ENCODE data around the gene FBN1.

The FBN1 gene

DNA sequence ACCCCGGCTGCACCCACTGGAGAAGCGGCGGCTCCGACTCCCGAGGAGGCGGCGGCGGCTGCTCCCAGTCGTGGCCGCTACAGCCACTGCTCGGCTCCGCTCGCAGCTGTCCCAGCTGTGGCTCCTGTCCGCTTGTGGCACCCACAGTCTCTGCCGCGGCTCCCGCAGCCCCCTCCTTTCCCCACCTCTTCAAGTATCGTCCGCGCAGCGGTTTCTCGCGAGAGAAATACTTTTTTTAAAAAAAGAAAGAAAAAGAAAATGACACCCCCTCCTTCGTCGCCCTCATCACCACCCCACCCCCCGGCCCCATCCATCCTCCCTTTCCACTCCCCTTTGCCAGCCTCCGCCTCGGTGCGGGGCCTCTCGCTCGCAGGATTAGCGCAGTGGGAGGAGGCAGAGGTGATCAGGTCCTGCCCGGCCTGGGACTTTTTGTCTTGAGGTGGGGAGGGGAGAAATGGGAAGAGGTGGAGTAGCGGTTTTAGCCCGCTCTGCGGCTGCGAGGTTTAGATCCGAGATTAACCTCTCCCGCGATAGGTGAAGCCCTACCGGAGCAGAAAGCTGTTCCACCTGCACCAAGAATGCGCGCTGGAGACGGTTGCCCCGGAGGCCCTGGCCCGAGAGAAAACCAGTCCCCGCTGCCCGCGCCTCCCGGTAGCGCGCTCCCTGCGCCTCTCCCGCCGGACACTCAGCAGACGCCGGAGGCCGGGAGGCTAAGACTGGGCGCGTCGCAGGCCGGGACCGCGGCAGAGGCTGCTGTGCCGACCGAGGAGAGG is at the start of gene FBN1:
Gene FBN1 (minus strand): TSS at position 152 of the 773 bp plus-strand sequence. CDS start 940 bp downstream, outside the sequence.
- DNase-seq = peak; percentile 87

DNA sequence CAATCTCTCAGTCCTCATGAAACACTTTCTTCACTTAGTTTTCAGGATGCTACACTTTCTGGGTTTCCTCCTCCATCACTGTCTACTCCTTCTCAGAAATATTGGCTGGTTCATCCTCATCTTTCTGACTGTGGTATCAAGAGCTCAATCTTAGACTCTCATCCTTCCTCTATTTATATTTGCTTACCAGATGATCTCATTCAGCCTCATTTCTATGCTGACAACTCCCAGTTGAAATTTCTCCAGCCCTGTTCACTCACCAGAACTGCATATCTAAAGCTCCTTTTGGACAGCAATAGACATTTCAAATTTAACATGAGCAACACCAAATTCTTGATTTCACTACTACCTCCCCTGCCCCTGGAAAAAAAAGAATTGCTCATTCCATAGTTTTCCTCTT is 48.0 kb upstream of the FBN1 start:
- peak; percentile 60 for DNase-seq

DNA sequence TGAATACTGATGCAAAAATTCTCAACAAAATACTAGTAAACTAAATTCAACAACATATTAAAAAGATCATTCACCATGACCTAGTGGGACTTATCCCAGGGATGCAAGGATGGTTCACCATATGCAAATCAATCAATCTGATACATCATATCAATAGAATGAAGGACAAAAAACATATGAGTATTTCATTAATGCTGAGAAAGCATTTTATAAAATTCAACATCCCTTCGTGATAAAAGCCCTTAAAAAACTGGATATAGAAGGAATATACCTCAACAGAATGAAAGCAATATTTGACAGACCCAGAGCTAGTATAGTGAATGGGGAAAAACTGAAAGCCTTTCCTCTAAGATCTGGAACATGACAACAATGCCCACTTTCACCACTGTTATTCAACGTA is 43.0 kb upstream of the FBN1 start:
- no peak for DNase-seq

DNA sequence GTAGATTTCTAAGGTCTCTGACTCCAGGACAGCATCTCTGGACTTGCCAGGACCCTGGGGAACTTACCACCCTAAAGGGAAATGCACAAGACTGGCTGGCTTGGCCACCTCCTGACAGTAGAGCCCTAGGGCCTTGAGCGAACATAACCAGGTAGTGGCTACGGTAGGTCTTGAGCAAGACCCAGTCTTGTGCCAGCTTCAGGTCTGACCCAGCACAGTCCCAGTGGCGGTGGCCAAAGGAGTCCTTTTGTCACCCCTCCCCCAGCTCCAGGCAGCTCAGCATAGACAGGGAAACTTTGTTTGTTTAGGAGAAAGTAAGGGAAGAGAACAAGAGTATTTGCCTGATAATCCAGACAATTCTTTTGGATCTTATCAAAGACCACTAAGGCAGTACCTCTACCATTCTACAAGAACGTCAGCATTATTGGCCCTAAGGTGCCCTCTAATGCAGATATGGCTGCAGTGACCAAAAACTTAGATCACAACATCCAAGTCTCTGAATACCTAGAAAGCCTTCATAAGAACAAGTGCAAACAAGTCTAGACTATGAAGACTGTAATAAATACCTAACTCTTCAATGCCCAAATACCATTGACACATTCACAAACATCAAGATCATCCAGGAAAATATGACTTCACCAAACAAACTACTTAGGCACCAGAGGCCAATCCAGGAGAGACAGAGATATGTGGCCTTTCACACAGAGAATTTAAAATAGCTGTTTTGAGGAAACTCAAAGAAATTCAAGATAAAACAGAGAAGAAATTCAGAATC is 38.7 kb upstream of the FBN1 start:
- DNase-seq = no peak

DNA sequence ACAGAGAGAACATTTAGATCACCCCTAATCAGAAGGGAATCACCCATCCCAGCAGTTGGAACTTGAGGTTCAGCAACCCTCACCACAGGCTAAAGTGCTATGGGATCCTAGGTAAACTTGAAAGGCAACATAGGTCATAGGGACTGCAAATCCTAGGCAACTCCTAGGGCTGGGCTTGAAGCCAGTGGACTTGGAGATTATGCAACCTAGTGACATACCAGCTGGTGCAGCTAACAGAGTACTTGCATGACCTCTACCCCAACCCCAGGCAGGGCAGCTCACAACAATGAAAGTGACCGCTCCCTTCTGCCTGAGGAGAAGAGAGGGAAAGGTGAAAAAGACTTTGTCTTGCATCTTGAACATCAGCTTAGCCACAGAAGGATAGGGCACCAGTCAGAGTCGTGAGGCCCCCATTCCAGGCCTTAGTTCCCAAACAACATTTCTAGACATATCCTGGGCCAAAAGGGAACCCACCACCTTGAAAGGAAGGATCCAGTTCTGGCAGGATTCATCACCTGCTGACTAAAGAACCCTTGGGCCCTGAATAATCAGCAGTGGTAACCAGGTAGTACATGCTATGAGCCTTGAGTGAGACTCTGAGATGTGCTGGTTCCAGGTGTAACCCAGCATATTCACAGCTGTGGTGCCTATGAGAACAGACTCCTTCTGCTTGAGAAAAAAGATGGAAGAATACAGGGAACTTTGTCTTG is 37.6 kb upstream of the FBN1 start:
- DNase-seq = peak; percentile 90

DNA sequence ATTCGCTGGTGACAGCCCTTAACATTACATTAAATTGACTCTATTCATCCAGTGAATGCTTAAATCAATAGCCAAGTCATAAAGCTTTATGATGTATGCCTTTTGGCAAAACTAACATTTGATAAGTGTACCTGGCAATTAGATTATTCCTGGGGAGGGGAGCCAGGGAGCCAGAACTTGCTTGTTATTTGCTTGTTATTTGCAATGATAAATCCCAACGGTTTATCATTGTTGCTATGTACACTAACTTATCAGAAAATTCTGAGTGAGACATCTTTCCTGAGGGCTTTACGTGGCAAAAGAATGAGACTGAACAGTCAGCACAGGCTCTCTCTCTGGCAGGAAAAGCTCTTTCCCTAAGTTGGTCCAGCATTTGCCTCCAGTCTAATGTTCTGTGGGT is 35.8 kb upstream of the FBN1 start:
- peak; percentile 48 for DNase-seq

DNA sequence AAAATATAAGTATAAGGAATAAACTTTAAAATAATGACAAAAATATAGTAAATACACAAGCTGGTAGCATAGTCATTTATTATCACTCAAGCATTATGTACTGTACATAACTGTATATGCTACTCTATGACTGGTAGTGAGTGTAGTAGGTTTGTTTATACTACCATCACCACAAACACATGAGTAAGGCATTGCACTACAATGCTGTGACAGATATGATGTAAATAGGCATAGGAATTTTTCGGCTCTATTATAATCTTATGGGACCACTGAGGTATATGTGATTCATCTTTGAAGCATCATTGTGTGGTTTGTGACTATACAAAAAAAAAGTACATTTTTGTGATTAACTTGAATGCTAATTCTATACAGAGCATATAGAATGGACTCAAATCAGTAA is 35.3 kb upstream of the FBN1 start:
- peak; percentile 96 for DNase-seq

DNA sequence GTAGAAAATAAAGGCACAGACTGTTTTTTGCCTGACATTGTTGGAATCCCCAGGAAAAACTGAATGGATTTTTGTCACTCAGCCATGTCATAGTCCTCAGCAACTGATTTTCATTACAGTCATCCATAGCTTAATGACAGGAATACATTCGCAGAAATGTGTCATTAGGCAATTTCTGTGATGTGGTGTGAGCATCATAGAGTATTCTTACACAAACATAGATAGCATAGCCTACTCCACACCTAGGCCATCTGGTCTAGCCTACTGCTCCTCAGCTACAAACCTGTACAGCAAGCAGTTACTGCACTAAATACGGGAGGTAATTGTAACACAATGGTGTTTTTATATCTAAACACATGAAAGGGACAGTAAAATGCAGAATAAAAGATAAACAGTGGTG is 34.4 kb upstream of the FBN1 start:
- DNase-seq = no peak

DNA sequence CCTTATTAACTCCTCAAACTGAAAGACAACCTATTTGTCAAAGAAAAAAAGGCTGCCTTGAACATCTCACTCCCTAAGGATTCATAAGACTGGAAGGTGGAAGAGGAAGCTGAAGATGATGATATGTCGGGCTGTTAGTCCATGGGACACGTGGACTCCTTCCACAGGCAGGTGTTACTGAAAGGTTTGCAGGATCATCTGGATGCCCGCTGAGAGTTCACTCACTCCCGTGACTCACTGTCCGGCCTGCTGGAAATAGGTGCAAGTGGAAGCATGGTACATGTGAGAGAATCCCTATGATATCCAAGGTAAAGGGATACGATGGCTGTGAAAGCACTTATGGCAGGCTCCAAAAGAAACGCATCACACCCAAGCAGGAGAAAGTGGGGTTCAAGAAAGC is 33.3 kb upstream of the FBN1 start:
- no peak for DNase-seq

DNA sequence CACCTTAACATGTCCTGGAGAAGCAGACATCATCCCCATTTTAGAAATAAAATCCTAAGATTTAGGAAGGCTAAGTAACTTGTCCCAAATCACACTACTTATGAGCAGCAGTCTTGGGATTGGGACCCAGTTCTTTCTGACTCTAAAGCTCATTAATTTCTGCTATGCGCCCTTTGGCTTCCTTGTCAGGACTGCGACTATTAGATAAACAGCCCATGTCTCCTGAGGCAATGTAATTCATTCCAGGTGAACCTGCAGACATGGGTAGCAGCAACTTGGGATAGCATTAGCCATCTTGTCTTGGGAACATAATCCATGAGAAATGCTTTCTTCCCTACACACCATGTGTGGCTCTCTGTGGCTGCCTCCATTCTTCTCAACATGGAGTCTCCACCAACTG is 32.3 kb upstream of the FBN1 start:
- DNase-seq = no peak

DNA sequence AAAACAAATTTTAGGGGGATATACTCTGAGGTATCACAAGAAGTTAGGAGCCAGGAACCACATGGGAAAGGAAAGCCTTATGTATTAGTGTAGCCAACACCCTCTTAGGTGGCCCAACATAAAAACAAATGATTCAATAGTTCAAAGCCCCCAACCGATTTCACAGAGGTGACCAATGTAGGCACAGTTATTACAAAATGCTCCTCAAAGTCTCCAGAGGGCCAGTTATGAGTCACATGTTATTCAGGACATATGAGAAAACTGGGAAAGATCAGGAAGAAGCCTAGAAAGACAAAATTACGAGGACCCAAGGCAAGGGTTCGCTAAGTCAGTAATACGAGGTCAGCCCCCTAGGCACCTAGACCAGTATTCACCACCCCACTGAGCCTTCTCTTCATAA is 29.9 kb upstream of the FBN1 start:
- DNase-seq = peak; percentile 71

DNA sequence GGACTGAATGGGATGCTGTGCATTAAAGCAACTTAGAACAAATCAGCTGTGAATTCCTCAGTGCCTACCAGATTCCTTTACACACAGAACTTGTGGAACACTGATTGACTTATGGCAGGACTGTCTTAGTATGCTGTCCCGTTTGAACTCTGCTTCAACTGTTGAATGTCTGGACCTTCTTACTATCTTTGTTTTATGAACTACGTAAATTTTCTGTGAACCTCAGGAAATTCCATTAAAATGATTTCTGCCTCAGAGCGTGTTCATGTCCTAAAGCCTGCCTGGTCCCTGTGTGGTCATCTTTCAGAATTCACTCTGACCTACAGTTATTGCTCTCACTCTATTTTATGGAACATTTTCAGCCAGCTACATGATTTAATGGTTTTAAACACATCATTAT is 29.4 kb upstream of the FBN1 start:
- DNase-seq = peak; percentile 39

DNA sequence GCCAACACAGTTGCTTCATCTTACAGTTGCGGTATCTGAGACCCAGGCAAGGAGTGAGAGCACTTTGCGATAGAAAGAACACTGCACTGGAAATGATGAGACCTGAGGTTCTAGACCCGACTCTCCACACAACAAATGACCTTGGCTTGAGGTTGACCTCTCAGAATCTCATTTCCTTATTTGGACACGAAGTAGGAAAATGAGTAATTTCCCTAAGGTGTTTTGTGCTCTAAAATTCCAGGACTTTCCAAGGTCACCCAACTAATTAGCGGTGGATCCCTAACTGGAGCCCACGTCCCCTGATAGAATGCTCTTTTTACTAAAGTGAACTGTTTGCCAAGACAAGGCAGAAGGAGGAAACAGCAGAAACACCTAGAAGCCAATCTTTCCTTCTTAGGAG is 26.7 kb upstream of the FBN1 start:
- DNase-seq = no peak

DNA sequence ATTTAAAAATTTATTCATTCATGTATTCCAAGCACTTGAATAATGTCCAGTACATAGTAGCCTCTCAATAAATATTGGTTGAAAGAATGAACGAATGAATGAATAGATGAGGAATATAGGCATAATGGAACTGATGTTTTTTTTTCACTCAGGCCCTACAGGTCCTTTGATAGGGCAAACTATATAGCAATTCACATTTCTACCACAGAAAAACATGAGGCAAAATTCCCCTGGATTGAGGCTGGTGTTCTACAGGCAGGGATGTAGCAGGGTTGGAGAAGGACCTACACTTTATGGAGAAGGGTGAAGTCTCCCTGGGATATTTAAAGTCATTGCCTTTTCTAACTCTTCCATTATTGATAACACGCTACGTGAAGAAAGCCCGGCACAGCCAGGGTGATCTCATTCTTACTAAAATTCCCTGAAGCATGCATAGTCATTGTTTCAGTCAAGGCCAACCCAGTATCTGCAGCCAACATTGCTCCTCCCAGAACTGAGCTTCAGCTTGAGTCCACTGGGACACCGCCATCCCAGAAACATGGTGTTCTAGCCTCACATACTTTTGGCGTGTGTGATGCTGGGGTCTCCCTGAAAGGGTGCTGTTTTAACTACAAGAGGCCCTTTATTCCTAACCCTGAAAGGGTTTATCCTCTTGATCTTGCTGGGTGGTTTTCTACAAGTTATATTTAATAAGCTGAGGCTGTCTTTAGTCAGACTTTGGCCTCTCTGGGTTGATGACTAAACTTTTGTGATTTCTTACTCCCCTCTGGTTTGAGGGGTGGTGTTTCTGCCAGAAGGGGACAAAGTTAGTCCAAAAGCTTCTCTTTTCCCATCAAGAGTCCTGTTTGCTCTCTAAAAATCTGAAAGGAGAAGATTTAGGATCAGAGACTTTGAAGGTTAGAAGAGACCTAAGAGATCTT is 25.9 kb upstream of the FBN1 start:
- DNase-seq = peak; percentile 87

DNA sequence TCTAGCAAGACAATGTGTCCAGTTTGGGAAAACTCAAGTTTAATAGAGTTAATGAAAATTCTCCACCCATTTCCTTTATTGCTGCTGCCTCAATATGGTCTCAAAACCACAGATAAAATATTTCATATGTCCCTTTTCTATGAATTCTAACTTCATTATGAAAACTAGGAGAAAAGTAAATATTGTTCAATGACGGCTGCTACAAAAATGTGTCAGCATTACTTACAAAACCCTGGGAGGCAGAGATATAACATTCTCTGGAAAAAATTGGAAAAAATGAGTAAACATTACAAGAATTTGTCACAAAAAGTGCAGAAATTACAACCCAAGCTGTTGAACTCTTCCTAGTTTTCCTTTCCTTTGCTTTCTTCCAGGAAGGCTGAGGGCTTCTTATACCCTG is 22.2 kb upstream of the FBN1 start:
- peak; percentile 68 for DNase-seq

DNA sequence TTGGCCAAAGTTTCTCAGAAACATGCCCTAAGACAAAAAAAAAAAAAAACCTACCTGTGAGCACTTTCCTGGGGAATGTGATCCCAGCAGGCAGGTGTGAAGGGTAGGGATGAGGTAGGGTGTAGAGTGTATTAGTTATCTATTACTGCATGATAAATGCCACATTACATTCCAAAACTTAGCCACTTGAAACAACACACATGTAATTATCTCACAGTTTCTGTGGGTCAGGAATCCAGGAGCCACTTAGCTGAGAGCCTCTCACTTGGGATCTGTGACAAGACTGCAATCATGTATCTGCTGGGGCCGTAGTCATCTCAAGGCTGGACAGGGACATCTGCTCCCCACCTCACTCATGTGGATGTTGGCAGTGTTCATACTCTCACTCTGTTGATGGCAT is 18.9 kb upstream of the FBN1 start:
- no peak for DNase-seq

DNA sequence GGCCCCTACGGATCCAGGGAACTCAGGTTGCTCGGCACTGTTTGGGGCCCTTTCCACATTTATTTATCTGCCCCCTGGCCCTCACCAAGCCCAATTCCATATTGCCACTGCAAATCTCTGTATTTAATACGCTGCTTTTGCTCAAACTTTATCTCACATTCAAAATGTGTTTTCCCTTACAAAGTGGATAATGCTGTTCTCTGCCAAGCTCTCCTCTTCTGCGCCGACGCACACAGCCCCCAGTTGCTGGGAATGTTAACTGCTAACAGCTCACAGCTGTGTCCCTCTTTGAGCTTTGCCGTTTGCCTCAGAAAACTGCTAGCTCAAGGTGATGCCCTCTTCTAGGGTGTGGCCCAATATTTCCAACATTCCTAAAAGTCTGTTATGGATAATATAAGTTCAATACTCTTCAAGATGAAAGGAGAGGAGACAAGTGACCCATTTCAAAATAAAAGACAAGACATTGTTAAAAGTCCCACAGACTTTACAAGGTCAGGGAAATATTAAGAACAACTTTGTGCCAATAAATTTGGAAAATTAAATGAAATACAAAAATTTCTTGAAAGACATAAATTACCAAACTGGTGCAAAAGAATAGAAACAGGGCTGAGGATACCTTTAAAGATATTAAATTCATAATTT is 12.6 kb upstream of the FBN1 start:
- DNase-seq = no peak

DNA sequence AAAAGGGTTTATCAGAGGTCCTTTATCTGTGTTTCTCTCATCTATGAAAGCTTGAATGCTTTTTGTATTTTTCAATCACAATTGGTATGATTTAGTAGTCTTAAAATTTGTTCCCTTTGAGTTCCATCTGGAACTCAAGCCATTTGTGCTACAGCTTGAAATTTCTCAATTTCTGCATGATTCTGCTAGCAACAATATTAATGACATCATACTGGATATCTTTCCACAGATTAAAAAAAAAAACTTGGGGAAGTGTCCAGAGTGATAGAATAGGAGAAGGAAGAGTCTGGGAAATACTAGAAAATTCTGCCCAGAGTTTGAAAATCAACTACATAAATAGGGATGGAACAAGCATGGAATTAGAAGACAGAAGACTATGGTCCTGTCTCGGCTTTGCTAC is 9.3 kb upstream of the FBN1 start:
- no peak for DNase-seq

DNA sequence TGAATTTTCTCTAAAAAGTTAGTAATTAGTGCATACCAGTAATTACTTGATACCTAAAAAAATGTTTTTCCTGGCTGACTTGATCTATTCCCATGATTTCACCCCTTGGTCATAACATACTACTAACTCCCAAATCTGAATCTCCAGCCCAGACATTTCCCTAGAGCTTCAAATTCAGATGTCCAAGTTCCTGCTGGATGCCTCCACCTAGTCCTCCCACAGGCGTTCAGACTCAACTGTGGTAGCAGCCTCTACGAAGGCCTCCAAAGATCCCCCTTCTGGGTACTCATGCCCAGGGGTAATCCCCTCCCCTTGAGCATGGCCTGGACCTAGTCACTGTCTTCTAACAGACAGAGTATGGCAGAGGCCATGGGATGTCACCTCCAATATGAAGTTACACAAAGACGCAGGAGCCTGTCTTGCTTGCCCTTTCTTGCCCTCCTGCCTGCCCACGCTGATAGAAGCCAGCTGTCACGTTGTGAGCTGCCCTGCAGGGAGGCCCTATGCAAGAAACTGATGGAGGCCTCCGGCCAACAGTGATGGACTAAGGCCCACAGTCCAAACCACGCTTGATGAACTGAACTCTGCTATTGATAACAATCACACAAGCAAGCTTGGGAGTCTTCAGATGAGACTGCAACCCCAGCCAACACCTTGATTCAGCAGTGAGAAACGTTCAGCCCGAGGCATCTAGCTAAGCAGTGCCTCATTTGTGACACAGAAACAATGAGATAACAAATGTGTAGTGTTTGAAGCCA is 8.6 kb upstream of the FBN1 start:
- no peak for DNase-seq

DNA sequence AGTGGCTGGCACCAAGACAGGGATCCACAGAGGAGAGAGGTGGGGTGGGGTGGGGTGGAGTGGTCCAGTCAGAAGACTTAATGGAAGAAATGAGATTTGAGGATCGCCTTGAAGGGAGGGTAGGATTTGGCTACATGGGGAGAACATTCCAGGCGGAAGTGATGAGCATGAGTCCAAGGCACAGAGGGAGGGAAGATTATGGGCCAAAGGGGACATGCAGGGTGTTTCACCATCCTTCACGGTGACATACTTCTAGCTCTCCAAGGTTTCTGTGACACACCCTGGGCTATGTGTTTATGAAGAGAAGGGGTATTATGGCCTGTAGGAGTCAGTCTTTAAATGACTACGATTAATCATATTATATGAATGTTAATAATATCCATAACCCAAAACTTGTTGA is 7.7 kb upstream of the FBN1 start:
- no peak for DNase-seq

DNA sequence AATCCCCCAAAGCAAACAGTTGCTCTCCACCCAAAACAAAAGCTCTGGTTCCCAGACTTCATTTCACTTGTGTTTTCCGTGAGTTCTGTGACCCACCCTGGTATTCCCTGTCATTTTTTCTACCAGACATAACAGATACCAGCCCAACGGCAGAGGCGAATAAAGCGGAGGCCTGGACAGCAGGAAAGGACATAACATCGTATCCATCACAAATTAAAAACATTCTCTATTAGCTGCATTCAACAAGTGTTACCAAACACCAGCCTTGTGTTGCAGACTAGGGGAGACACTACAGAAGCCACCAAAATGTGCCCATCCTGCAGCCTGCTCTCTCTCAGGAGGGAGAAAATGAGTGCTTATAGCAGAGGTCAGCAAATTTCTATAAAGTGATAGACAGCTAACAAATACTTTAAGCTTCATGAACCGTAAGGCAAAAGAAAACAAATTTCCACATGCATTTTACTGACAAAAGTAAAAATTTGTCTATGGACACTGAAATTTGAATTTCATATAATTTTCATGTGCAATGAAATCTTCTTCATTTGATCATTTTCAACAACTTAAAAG is 7.1 kb upstream of the FBN1 start:
- no peak for DNase-seq
